ENCODE data around the gene CD200.

DNA sequence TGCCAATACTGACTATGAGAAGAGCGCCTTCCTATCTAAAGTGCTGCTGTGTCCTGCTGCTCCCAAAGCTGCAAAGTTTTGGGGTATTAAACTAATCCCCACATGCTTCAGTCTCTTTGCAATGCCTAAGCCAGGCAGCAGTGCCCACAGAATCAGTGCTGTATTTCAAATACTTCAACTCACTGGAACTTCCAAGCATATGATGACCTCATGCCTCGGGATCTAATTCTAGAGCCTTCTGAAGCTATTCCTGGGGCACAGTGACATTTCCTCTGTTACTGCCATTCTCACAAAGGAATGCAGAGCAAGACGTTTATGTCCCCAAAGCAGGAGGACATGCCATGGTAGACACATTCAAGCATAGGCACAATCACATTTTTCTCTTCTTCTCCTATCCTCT, 78.5 kb downstream of the CD200 start:
- TF ChIP-seq, protein P1, sequence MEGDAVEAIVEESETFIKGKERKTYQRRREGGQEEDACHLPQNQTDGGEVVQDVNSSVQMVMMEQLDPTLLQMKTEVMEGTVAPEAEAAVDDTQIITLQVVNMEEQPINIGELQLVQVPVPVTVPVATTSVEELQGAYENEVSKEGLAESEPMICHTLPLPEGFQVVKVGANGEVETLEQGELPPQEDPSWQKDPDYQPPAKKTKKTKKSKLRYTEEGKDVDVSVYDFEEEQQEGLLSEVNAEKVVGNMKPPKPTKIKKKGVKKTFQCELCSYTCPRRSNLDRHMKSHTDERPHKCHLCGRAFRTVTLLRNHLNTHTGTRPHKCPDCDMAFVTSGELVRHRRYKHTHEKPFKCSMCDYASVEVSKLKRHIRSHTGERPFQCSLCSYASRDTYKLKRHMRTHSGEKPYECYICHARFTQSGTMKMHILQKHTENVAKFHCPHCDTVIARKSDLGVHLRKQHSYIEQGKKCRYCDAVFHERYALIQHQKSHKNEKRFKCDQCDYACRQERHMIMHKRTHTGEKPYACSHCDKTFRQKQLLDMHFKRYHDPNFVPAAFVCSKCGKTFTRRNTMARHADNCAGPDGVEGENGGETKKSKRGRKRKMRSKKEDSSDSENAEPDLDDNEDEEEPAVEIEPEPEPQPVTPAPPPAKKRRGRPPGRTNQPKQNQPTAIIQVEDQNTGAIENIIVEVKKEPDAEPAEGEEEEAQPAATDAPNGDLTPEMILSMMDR (conservative IDR thresholded peaks at IDR 0.05; ENCODE audit: low read depth, low read length): no peak
- TF ChIP-seq EZH2phosphoT487 (IDR thresholded peaks at IDR 0.05; ENCODE audit: borderline replicate concordance, low read length) (no peak), EZH2 (IDR thresholded peaks at IDR 0.05; ENCODE audit: low read length, unreplicated experiment) (no peak)

Measured in PC-3 (cell line).